ENCODE data around the gene SLC39A10.

- no peak for TF ChIP-seq POLR2A (IDR thresholded peaks at IDR 0.05)
- no peak for TF ChIP-seq CTCF (IDR thresholded peaks at IDR 0.05)
Observed at GRCh38 chr2:195651046-195651445, 6.0 kb upstream of the SLC39A10 start.
